ENCODE results near the gene RPS6KA3. TPM values are rescaled to one million over a fixed set of nuclear protein-coding genes. Genes with fewer than 3 reads are reported as not detected.

RPS6KA3 gene
- total and polyA plus RNA-seq, 9 of the 15 experiments (the other 6 are each of a cell fraction or from before 2014, with no cell fraction given) = 10.9 to 61.9 (median 37.4) TPM

GRCh38 chrX:20285511-20285910 is 18.8 kb upstream of the RPS6KA3 start:
- Histone ChIP-seq H3K9me1 (ENCODE audit: control insufficient read depth, insufficient read depth, low read length) (no peaks in the 10 kb centered on the region), H3K36me3 (ENCODE audit: control insufficient read depth, insufficient read depth, low read length) (no peaks in the 10 kb centered on the region), H3K27me3 (ENCODE audit: control insufficient read depth in 2 of 2, insufficient read depth in 2 of 2, low read length in 2 of 2) (no peaks in the 10 kb centered on the region; a peak in 1 of 5 replicates), H3K4me3 (no peak overlapping the region), H3K9ac (ENCODE audit: insufficient read depth in 1 of 2, low read depth in 2 of 2, low read length in 2 of 2) (no peak overlapping the region), H3K4me1 (replicated peaks in 1 of 2; ENCODE audit: control insufficient read depth in 2 of 2, insufficient read depth in 2 of 2, low read length in 2 of 2) (no peaks in the 10 kb centered on the region), H3K4me2 (ENCODE audit: insufficient read depth, low read length) (no peak overlapping the region), H3K27ac (ENCODE audit: extremely low read depth, low read depth, low read length) (no peak overlapping the region), H2AFZ (ENCODE audit: low read depth, low read length) (no peak overlapping the region), H3K9me3 (replicated peaks; ENCODE audit: control insufficient read depth, insufficient read depth, low read depth, low read length) (no peaks in the 10 kb centered on the region), H4K20me1 (replicated peaks; ENCODE audit: control insufficient read depth, insufficient read depth, low read length) (no peaks in the 10 kb centered on the region), H3K79me2 (ENCODE audit: control insufficient read depth, insufficient read depth, low read length) (no peaks in the 10 kb centered on the region)
- DNase-seq (ENCODE audit: extremely low read depth in 1 of 4, low spot score in 3 of 4) (no peak), FAIRE-seq (no peak), ATAC-seq (no peak)
- TF ChIP-seq RBM39 (optimal IDR thresholded peaks at IDR 0.05; ENCODE audit: low read depth, low read length) (no peak), CHD2 (IDR thresholded peaks at IDR 0.05; ENCODE audit: low read depth, low read length) (no peak), FIP1L1 (IDR thresholded peaks at IDR 0.05; ENCODE audit: low read depth, low read length, poor library complexity, severe bottlenecking) (no peak), ZC3H11A (IDR thresholded peaks at IDR 0.05; ENCODE audit: low read depth, low read length) (no peak), NFE2 (IDR thresholded peaks at IDR 0.05; ENCODE audit: low read depth) (no peak), ZNF408 (CRISPR knock-in tag; IDR thresholded peaks at IDR 0.05; ENCODE audit: low read depth) (no peak), BRD9 (IDR thresholded peaks at IDR 0.05; ENCODE audit: low read depth, partially characterized antibody) (no peak), ZNF280B (CRISPR knock-in tag; IDR thresholded peaks at IDR 0.05) (no peak), CC2D1A (IDR thresholded peaks at IDR 0.05) (no peak)
- BruUV-seq (replicated peaks) = no TSS peak
- POLR2A ChIA-PET = no interaction called here
- CTCF ChIA-PET (ENCODE audit: low intra/inter-chr PET ratio) = no interaction called here
- intact Hi-C loops (cut with micrococcal nuclease) (no loop called here), in situ Hi-C loops (cut with MboI) (no loop called here)
- 0% methylated on average over 2 of the region's 2 CpGs for WGBS (ENCODE audit: insufficient coverage, low coverage, missing lambda C conversion rate)
